ENCODE measurements around the gene PSMD3. TPM values are rescaled to one million over a fixed set of nuclear protein-coding genes. Genes with fewer than 3 reads are reported as not detected.

PSMD3 gene
- total and polyA plus RNA-seq, 8 donors, result 32.0 to 43.5 (median 39.4) TPM

DNA sequence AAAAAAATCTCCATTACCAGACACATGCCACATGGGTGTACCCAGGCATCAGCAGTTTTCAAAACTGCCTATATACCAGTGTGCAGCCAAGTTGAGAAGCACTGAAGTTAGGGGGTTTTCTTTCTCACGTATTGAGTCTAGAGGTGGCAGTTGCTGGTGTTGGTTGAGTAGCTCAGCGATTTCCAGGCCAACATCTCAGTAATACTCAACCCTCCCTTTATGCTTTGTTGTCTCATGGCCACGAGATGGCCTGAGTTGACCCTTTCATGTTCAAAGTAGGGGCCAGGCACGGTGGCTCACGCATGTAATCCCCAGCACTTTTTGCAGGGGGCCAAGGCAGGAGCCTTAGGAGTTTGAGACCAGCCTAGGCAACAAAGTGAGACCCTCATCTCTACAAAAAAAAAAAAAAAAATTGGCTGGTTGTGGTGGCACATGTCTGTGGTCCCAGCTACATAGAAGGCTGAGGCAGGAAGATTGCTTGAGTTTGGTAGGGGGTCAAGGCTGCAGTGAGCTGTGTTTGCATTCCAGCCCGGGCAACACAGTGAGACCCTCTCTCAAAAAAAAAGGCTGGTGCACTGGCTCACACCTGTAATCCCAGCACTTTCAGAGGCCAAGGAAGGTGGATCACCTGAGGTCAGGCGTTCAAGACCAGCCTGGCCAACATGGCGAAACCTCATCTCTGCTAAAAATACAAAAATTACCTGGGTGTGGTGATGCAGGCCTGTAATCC lies 42.3 kb upstream of the PSMD3 start:
- TF ChIP-seq, protein P1, sequence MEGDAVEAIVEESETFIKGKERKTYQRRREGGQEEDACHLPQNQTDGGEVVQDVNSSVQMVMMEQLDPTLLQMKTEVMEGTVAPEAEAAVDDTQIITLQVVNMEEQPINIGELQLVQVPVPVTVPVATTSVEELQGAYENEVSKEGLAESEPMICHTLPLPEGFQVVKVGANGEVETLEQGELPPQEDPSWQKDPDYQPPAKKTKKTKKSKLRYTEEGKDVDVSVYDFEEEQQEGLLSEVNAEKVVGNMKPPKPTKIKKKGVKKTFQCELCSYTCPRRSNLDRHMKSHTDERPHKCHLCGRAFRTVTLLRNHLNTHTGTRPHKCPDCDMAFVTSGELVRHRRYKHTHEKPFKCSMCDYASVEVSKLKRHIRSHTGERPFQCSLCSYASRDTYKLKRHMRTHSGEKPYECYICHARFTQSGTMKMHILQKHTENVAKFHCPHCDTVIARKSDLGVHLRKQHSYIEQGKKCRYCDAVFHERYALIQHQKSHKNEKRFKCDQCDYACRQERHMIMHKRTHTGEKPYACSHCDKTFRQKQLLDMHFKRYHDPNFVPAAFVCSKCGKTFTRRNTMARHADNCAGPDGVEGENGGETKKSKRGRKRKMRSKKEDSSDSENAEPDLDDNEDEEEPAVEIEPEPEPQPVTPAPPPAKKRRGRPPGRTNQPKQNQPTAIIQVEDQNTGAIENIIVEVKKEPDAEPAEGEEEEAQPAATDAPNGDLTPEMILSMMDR (IDR thresholded peaks at IDR 0.05), result no peak
- DNase-seq (no peak), FAIRE-seq (no peak), ATAC-seq (no peak)
- intact Hi-C loops (cut with DNase I), result no loop called here
- Histone ChIP-seq H3K27me3 (no peaks in the 10 kb centered on the region), H3K9me3 (no peaks in the 10 kb centered on the region), H3K4me3 (no peak overlapping the region), H3K27ac (no peak overlapping the region), H3K36me3 (no peaks in the 10 kb centered on the region), H3K4me1 (no peaks in the 10 kb centered on the region)
- 60 to 64% methylated on average over 8 of the region's 8 CpGs for WGBS, 2 donors

GRCh38 chr17:39939106-39939505 lies 41.5 kb upstream of the PSMD3 start:
- H3K36me3 ChIP-seq, result no peaks in the 10 kb centered on the region
- intact Hi-C loops (cut with DNase I), result no loop called here
- ATAC-seq, result no peak
- no peaks in the 10 kb centered on the region for H3K9me3 ChIP-seq
- DNase-seq, result no peak
- no peaks in the 10 kb centered on the region for H3K27me3 ChIP-seq
- 83 to 89% methylated on average over 3 of the region's 3 CpGs for WGBS, 2 donors
- H3K27ac ChIP-seq, result no peak overlapping the region
- H3K4me1 ChIP-seq, result no peaks in the 10 kb centered on the region
- H3K4me3 ChIP-seq, result no peak overlapping the region
- FAIRE-seq, result no peak
- TF ChIP-seq, protein P1 (IDR thresholded peaks at IDR 0.05), result no peak

- H3K27me3 ChIP-seq, result no peaks in the 10 kb centered on the region
- H3K27ac ChIP-seq, result no peak overlapping the region
- intact Hi-C loops (cut with DNase I), result no loop called here
- FAIRE-seq (no peak), DNase-seq (no peak), ATAC-seq (peak in 3 of 4 donors; percentile 25 to 65 (median 42))
- 54 to 64% methylated on average over 6 of the region's 6 CpGs for WGBS, 2 donors
- H3K4me3 ChIP-seq, result no peak overlapping the region
- TF ChIP-seq, protein P1 (IDR thresholded peaks at IDR 0.05), result no peak
- H3K36me3 ChIP-seq, result no peaks in the 10 kb centered on the region
- no peaks in the 10 kb centered on the region for H3K9me3 ChIP-seq
- no peaks in the 10 kb centered on the region for H3K4me1 ChIP-seq
Measured at GRCh38 chr17:39939588-39940419, 40.8 kb upstream of the PSMD3 start.

GRCh38 chr17:39943702-39944392 lies 36.8 kb upstream of the PSMD3 start:
- ATAC-seq (no peak), FAIRE-seq (no peak), DNase-seq (no peak)
- 81 to 86% methylated on average over 14 of the region's 14 CpGs for WGBS, 2 donors
- TF ChIP-seq, protein P1 (IDR thresholded peaks at IDR 0.05), result no peak
- no peaks in the 10 kb centered on the region for H3K36me3 ChIP-seq
- no peak overlapping the region for H3K27ac ChIP-seq
- H3K27me3 ChIP-seq, result no peaks in the 10 kb centered on the region
- no peaks in the 10 kb centered on the region for H3K4me1 ChIP-seq
- no peak overlapping the region for H3K4me3 ChIP-seq
- intact Hi-C loops (cut with DNase I), result no loop called here
- H3K9me3 ChIP-seq, result no peaks in the 10 kb centered on the region
